AG08396 (cell line): ENCODE results near the gene MCCD1.
"Not testable (repeated sequence)": the region's sequence is repeated elsewhere in the genome, so short reads cannot be mapped to it uniquely, and the experiment has no call there.

Source experiments
- DNase-seq: peaks from one replicate; pipeline ENCODE4 v3.0.0; 2012; ENCODE audit warnings: low spot score, mixed read lengths

MCCD1 gene, protein sequence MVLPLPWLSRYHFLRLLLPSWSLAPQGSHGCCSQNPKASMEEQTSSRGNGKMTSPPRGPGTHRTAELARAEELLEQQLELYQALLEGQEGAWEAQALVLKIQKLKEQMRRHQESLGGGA

DNA sequence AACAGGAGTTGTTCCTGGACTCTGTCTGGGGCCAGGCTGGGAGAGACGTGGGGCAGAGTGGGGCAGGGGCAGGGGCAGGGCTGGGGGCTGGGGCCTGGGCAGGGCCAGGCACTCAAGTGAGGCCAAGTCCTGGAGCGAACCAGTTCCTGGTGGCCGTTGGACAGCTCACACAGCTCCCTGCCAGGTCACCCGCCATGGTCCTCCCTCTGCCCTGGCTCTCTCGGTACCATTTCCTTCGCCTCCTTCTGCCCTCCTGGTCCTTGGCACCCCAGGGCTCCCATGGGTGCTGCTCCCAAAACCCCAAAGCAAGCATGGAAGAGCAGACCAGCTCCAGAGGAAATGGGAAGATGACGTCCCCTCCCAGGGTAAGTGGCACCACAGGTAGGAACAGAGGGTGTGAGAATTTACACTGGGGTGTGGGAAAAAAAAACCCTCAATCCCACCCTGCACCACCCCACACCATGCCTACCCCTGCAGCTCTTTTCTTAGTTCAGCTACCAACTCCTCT lies at the start of gene MCCD1:
Gene MCCD1 (plus strand): TSS at position 142 of the 508 bp plus-strand sequence. CDS start 53 bp downstream, at position 195.
- no peak for DNase-seq

DNA sequence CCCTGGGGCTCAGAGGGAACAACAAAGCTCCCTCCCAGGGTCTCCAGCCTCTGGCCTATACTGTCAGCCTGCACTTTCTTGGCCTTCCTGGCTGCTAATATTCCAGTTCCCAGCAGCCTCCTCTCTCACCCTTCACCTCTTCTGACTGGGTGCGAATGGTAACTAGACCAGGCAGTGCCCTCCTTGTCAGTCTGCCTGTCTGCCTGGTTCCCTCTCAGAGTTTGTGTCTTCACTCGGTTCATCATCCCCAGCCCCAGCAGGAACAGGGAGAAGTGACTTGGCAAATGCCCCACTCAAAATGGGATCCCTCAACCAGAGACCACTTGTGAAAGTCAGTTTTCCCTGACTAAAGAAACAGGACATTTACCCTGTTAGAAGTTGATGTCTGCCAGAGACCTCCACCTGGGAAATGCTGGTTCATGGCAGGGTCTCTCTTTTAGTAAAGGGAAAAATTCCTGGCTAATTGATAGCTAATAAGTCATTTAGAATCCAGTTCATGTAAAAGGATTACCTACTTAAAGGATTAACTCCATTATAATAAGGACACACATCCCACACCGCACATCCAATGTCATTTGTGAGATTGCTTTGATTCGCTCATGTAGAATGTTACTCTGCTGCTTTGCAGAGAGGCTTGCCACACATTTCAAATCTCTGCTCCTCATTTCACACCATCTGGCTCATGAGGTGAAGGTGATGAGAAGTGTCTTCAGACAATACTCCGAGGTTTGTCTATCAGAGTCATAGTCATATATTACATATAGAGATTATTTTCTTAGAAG lies 49.4 kb upstream of the MCCD1 start:
- no peak for DNase-seq

DNA sequence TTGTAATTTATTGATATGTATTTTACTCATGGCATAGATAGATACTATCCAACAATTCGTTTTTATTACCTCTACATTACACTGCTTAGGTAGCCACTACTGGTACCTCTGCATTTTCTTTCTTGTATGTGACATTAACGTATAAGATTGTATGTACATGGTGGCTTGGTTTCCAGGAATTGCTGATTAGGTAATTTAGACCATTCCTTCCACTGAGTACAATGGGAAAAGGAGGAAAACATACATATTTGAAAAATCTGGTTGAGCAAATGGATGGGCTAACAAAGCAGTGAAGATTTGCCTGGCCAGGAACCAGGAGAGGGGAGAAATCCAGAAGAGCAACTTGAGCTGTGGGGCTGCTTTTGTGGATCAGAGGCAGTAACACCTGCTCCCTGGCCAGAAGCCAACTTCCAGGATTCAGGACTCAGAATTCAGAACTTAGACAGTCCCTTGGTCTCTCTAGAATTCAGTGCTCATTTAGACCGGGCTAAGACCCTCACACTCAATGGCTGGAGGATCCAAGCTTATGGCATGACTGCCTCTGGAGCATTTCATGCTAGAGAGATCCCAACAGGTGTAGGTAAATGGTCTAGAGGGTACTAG lies 48.7 kb upstream of the MCCD1 start:
- no peak for DNase-seq

DNA sequence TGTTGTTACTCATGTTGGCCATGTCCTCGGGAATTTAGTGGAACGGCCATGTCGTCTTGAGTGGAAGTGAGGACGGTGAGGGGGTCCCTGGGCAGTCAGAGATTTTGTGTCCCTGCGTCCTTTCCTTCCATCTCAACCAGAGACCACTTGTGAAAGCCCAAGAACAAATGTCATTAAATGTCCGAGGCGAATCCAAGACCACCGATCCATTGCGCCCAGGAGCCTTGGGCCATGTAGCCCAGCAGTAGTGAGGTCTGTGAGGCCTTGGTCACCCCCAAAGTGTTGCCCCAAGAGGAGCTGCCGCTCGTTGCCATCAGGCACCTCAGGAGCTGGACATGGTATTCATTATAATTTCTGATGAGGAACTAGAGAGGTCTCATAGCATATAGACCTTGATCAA lies 48.2 kb upstream of the MCCD1 start:
- no peak for DNase-seq

DNA sequence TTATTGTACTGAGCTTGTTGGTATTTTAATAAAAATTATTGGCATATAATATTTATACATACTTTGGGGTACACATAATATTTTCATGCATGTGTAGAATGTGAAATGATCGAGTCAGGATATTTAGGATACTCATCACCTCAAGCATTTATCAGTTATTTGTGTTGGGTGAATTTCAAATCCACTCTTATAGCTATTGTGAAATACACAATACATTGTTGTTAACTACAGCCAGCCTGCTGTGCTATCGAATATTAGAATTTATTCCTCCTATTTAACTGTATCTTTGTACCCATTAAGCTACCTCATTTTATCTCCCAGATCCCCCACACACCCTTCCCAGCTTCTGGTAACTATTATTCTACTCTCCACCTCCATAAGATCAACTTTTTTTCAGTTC lies 45.4 kb upstream of the MCCD1 start:
- DNase-seq = no peak

DNA sequence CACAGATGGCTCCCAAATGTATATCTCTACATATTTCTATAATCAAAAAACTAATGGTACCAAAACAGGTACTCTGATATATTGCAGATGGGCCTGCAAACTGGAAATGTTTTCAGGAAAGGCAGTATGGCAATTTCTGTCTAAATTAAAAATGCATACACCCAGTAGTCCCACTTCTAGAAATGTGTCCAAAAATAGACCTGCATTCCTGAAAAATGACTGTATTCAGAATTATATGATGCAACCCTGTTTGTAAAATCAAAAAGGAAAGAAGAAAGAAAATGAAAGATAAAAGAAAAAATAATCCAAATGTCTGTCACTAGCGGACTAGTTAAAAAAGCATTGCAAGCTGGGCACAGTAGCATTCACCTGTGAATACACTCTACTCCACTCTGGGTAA lies 43.7 kb upstream of the MCCD1 start:
- DNase-seq = no peak

DNA sequence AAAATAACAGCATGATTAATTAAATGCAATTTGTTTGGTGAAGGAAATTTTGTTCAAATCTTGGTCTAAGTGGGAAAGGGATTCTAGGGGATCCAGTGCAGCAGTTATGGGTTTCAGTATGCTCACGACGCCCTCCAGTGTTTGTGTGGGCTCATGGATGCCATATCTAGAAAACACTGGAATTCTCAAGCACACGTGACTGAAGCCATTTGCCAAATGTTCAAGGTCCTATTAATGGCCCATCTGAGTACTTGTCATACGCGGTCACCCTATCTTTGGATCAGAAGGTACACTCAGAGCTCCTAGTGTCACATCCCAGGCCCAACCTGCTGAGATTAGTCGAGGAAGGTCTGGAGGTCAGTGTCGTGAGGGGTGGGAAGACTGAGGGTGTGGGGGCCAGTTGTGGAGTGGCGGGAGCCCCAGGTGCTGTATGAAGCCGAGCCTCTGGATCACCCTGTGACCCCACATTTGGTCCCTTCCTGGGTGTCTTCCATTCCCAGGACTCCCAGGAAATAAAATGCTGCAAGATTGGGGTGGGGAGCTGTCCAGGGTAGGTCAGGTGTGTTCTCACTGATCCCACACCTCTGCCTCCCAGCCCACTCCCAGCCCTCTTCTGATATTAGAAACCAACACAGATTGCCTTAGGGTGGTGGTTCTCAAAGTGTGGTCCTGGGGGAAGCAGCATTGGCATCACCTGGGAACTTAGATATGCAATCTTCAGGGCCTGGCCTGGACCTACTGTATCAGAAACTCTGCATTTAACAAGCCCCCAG lies 42.5 kb upstream of the MCCD1 start:
- not testable (repeated sequence) for DNase-seq

DNA sequence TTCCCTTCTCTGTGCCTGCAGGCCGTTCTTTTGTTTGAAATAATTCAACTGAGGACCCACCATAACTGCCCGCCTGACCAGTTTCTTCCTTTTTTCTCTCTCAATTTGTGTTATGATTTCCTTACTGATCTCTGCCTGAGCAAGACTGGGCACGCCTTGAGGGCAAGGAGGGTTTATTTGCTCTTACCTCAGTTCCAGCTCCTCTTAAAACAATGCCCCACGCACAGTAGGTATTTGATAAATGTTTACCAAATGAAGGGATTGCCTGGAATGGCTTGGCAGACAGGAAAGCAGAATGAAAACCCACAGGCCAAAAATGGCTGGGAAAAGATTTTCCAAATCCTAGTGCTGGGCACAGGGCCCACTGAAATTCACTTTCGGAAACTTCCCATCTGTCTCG lies 41.1 kb upstream of the MCCD1 start:
- not testable (repeated sequence) for DNase-seq

DNA sequence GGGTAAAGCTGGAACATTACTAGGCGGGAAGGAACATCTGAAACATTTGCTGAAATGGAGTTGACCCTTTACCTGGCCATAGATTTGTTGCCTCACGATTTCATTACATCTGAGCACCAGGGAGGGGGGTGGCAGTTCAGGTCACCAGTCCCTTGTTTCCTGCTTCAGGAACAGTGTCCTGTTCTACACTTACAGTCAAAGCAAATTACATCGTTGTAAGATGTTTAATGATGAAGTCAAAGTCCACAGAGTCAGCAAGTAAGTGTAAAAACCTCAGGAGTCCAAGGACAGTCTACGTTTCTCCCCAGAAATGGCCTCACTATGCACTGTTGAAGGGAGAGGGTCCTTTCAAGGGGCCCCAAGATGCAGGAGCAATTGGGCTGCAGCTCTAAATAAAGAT lies 39.7 kb upstream of the MCCD1 start:
- no peak for DNase-seq

DNA sequence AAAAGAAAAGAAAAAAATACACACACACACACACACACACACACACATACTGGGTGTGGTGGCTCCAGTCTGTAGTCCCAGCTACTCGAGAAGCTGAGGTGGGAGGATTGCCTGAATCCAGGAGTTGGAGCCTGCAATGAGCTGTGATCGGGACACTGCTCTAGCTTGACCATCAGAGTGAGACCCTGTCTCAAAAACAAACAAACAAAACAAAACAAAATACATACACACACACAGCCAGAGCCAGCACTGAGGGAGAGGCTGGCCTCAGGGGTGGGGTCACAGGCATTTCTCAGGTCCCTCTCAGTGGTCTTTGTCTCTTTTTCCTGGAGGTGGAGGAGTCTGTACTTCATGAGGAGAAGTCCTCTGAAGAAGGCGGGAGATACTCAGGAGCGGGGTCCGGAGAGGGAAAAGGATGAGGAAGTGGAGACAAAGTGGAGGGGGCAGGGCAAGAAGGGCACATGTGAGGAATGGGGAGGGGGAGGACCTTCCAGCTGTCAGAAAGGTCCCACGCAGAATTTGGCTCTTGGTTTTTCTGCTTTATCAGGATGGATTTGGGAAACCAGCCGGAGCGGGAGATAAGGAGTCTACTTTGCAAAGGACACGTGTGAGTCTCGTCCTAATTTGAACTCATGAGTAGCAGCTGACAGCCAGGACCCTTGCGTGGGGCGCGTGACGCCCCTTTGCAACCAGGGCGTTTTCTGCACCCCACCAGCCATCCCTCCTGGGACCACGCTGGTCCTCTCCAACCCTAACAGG lies 38.5 kb upstream of the MCCD1 start:
- no peak for DNase-seq

DNA sequence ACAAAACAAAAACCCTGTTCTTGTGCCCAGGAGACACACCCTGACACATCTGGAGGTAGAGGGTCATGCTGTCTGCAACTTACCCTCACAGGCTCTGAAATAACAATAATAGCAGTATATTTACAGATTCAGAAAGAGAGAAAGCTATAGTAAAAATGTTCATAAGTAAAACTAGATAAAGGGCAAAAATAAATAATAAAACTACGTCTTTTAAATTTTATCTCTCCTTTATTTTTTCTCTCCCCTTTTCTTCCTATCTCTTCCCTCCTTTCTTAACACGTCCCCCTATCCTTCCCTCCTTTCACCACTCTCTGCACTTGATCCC lies 35.2 kb upstream of the MCCD1 start:
- DNase-seq = not testable (repeated sequence)

DNA sequence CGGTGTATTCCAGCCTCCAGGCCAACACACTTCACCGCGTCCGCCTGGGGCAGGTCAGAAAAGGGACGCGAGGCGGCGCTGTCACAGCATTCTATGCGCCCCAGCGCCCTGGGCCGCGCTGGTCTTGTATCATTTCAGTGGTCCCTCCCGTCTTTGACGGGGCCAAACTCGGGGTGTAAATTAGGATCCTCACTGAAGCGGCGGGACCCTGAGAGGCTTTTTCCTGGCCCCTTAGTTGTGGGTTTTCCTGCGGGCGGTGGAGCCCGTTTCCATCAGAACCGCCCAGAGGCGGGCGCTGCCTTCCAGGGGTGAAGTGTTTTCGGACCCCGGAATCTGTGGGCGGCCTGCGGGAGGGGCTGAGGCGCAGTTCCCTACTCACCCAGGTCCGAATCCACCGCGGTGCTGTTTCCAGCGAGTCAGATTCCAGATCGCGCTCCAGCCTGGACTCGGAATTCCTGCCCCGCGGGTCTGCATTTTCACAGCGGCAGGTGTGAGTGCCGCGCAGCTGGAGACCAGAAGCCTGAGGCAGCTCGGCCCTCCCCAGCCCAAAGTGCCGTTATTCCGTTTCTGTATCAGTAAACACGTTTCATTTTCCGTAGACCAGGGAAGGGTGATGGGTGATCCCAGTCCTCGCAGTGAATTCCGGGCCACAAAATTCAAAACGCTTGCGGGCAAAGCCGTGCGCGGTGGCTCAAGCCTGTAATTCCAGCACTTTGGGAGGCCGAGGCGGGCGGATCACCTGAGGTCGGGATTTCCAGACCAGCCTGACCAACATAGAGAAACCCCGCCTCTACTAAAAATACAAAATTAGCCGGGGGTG lies 34.7 kb upstream of the MCCD1 start:
- DNase-seq = peak; percentile 59

DNA sequence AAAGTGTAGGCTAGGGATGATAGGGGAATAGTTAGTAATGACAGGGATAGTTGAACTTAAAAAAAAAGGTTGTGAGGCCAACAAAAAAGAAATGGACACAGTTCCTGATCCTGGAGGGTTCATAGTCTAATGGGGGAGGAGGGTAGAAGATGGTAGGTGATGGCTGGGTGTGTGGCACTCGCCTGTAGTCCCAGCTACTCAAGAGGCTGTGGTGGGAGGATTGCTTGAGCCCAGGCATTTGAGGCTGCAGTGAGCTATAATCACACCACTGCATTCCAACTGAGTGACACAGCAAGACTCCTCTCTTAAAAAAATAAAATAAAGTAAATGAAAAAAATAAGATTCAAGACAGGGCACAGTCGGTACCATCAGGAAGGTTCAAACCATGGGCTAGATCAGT lies 33.2 kb upstream of the MCCD1 start:
- no peak for DNase-seq

DNA sequence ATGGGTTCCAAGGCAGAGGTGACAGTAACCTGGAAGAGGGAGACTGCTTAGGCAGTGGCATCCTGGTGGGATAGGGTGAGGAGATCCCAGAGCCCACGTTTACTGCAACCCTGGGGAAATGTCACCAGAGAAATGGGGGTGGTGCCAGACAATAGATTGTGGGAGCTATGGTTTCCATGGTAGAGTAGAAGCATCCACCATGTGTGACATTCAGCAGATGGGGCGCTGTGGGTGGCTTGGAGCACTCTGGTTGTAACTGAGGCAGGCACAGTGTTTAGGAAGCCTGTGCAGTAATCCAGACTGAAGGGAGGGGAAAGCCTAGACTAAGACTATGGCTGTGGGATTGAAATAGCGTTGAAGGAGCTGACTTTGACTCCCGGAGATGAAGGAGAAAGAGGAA lies 31.9 kb upstream of the MCCD1 start:
- not testable (repeated sequence) for DNase-seq

DNA sequence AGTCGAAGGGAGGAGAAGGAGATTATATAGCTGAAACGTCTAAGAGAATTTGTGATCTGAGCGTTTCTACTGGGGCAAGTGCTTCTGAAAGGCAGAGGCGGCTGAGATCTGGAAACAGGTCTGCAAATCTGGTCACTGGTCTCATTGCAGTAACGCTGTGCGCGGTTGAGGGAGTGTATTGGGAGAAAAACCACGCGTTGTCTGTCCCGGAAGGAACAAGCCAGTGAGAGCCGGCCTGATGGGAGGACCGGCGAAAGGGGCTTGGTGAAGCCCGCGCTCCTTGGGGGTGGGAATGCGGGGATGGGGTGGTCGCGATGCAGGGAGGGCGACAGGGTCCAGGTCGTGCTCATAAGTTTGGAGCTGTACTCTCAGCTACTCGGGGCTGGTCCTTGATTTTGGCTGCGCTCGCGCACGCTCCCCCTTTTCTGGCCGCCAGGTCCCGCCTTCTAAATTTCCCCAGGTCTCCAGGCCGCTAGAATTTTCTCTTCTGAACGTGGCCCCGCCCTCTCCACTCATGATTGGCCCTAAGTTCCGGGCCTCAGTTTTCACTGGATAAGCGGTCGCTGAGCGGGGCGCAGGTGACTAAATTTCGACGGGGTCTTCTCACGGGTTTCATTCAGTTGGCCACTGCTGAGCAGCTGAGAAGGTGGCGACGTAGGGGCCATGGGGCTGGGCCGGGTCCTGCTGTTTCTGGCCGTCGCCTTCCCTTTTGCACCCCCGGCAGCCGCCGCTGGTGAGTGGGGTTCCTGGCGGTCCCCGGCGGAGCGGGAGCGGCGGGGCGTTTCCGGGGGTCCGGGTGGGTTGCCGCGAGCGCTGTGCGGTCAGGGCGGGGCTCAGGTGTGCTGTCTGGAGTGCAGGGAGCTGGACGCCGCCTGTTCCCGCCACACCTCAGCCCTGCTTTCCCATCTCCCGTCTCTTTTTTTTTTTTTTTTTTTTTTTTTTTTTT lies 31.0 kb upstream of the MCCD1 start, which contains the start of gene MICB:
Gene MICB (plus strand): TSS at position 615 of the 946 bp plus-strand sequence. CDS start 49 bp downstream, at position 664.
- DNase-seq = peak; percentile 78

DNA sequence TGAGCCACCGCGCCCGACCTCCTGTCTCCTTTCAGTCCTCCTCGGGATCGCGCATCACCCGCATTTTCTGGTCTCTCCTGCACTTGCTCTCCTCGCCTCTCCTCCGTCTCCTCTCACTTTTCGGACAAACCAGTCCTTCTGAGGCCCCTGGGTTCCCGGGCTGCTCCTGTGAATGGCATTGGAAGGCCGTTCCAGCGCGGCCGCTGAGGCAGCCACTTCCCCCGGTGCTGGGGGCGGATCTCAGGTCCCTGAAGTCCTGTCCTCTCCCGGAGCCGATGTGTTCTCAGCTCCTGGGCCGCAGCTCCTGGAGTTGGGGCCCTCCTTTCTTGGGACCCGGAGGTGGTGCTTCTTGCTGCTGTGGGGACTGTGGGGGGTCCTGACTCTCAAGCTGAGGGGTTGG lies 30.0 kb upstream of the MCCD1 start:
- no peak for DNase-seq

DNA sequence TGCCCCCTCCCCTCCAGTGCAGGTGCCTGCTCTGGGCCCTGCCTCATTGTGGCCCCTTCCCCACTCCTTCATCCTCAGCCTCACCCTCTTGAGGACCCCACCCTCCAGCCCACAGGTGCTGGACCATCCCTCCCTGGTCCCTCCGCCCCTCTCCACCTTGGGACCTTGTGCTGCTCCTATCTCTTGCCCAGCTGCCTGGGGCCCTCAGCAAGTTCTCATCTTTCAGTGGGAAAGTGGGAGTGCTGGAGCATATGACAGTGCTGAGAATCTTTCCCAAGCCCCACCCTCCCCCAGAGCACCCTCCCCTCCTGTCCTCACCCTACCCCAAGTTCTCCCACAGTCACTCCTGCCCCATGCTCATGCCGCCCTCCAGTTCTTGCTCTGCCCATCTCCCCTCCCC lies 29.1 kb upstream of the MCCD1 start:
- not testable (repeated sequence) for DNase-seq

DNA sequence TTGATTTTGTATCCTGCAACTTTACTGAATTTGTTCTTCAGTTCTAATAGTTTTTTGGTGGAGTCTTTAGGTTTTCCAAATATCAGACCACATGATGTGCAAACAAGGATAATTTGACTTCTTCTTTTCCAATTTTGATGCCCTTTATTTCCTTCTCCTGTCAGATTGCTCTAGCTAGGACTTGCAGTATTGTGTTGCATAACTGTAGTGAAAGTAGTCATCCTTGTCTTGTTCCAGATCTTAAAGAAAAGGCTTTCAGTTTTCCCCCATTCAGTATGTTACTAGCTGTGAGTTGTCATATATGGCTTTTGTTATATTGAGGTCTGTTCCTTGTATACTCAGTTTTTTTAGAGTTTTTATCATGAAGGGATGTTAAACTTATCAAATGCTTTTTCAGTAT lies 26.2 kb upstream of the MCCD1 start:
- DNase-seq = no peak

DNA sequence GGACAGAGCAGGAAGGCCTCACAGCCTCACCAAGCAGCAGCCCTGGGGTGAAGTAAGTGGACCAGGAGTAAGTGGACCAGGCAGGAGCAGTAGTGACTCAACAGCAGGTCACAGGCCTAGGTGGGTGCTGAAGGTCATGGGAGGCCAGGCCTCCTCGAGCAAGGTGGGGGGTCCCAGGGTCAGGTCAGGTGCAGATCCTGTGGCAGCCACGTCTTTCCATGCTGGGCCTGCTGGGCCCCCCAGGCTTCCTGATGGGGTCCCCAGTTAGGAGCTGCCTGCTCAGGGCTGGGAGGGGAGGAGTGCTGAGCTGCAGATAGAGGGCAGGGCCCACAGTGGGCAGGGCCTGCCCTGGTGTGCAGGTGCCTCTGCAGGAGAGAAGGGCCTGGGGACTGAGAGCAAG lies 19.7 kb upstream of the MCCD1 start:
- not testable (repeated sequence) for DNase-seq

DNA sequence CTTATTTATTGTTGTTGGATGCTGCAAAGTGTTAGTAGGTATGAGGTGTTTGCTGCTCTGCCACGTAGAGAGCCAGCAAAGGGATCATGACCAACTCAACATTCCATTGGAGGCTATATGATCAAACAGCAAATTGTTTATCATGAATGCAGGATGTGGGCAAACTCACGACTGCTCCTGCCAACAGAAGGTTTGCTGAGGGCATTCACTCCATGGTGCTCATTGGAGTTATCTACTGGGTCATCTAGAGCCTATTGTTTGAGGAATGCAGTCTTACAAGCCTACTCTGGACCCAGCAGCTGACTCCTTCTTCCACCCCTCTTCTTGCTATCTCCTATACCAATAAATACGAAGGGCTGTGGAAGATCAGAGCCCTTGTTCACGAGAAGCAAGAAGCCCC lies 18.8 kb upstream of the MCCD1 start:
- no peak for DNase-seq
